HFF-Myc (cell line): ENCODE measurements around the gene ARPC5L.

Experiments used
- DNase-seq: peaks from one replicate; pipeline ENCODE4 v3.0.0-alpha.2; 2011; ENCODE audit warnings: low read depth; ENCODE audit errors: extremely low read depth
- H3K4me3 ChIP-seq: replicated peaks from 2 replicates; pipeline ENCODE4 v1.5.1; 2011; ENCODE audit warnings: low read depth, mild to moderate bottlenecking, control low read depth, low read length
- CTCF ChIP-seq: IDR thresholded peaks from 2 replicates; pipeline ENCODE4 v1.5.1; 2012; ENCODE audit warnings: mild to moderate bottlenecking, low read depth, low read length, control low read depth; ENCODE audit errors: missing control alignments

Gene ARPC5L

DNA sequence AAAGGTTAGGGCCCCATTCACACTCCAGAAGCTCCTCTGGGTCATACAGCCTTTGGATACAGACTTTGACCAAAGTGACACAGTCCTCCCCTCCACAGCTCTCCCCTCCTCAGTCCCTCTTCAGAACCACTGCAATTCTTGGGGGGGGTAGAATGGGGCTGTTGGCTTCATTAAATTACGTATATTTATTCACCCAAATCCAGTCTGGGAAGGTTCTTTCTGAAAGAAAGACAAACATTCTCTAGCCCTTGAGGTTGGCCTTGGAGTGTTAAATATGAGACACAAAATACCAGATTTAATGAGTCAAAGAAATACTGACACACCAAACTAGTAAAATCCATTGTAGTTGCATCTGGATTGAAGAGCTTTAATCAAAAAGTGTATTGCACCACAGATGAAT, 16.1 kb downstream of the ARPC5L start:
- TF ChIP-seq CTCF: no peak
- no peak overlapping the region for H3K4me3 ChIP-seq
- DNase-seq: no peak

- DNase-seq: no peak
- no peak overlapping the region for H3K4me3 ChIP-seq
- no peak for TF ChIP-seq CTCF
Measured at GRCh38 chr9:124878518-124878917, 16.6 kb downstream of the ARPC5L start.

- TF ChIP-seq CTCF: no peak
- DNase-seq: no peak
- H3K4me3 ChIP-seq: no peak overlapping the region
Measured at GRCh38 chr9:124879226-124879625, 17.3 kb downstream of the ARPC5L start.

DNA sequence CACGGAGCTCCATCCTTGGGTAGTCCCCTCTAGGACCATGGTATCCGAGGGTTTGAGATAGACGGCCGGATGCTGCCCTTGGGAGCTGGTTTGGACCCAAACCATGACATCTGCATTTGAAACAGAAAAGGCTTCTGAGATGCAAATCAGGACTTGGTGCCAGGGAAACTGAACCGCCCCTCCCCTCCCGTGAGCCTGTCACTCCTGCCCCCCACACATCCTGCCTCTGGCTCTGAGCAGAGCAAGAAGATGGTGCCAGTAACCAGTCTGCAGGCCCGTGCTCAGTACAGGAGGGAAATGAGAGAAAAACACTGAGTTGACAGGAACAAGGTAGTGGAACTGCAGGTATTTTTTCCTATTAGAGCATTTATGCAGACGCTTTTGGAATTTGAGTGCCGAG, 18.6 kb downstream of the ARPC5L start:
- H3K4me3 ChIP-seq: no peak overlapping the region
- TF ChIP-seq CTCF: no peak
- no peak for DNase-seq

GRCh38 chr9:124881138-124881743, 19.3 kb downstream of the ARPC5L start:
- TF ChIP-seq CTCF: no peak
- no peak for DNase-seq
- H3K4me3 ChIP-seq: no peak overlapping the region

- TF ChIP-seq CTCF: no peak
- no peak for DNase-seq
- no peak overlapping the region for H3K4me3 ChIP-seq
Measured at GRCh38 chr9:124882231-124882630, 20.3 kb downstream of the ARPC5L start.

DNA sequence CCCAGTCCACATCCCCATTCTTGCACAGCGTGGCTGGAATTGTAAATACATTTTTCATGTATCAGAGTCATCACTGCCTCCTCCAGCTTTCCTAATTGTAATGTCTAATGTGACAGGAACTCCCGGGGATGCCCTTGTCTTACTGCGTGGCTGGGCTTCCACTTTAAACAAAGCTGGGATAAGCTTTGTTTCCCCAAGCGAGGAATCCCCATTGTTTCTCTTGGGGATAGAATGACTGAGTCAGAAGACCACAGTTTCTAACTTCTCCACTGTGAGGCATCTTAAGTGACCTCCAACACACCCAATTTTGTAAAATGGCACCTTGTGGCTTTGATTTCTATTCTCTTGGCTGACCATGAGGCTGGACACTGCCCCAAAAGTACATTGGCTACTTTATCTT, 22.4 kb downstream of the ARPC5L start:
- H3K4me3 ChIP-seq: no peak overlapping the region
- DNase-seq: no peak
- no peak for TF ChIP-seq CTCF
